HG03571 (cell line): ENCODE data around the gene FAP.

Experiments
- ATAC-seq: cut with Tn5 transposase; IDR thresholded peaks from one replicate; pipeline ENCODE4 v1.9.1; 2021; ENCODE audit not compliant: unreplicated experiment

Gene FAP

GRCh38 chr2:162138310-162138709 is 104.9 kb downstream of the FAP start:
- no peak for ATAC-seq

GRCh38 chr2:162127422-162127821 is 115.8 kb downstream of the FAP start:
- ATAC-seq: no peak

GRCh38 chr2:162126527-162126926 is 116.7 kb downstream of the FAP start:
- peak; percentile 10 for ATAC-seq

- ATAC-seq: peak; percentile 95
Measured at GRCh38 chr2:162126111-162126519, 117.1 kb downstream of the FAP start.

- ATAC-seq: no peak
Measured at GRCh38 chr2:162125138-162125537, 118.1 kb downstream of the FAP start.

GRCh38 chr2:162123806-162124758 is 119.2 kb downstream of the FAP start:
- peak; percentile 36 for ATAC-seq
